Activated CD4-positive, alpha-beta T cell treated with anti-CD3 and anti-CD28 coated beads, Interleukin-2, amount 50 U/mL, for 16 hours (primary cell): ENCODE results near the gene CABP4.
A peak's percentile ranks its signal among the peaks of the same experiment; 100 is the strongest.
"Not testable (repeated sequence)": the region's sequence is repeated elsewhere in the genome, so short reads cannot be mapped to it uniquely, and the experiment has no call there.

ENCODE experiments used
- DNase-seq: peaks from one replicate; pipeline ENCODE4 v3.0.0-alpha.2; 2020

The CABP4 gene

DNA sequence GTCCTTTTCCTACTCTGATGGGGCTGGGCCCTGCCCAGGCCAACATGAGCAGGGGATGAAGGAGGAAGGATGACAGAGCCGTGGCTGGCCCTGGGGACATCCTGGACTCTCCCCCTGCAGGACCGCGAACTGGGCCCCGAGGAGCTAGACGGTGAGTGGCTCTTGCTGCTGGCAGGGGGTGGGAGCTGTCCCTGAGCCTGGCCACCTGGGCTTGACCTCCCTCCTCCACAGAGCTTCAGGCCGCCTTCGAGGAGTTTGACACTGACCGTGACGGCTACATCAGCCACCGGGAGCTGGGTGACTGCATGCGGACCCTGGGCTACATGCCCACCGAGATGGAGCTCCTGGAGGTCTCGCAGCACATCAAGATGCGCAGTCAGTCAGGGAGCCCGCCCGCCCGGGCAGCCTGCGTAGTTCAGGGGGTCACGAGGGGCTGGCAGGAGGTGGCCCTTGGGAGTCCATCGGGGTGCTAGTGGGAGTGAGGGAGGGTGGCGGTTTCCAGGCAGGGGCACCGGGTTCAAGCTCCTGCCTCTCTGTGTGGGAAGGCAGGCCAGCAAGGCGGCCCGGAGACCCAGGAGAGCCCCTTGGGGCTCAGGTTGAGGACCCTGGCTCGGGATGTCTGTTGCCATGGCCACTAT is 1.0 kb downstream of the CABP4 start:
- no peak for DNase-seq

DNA sequence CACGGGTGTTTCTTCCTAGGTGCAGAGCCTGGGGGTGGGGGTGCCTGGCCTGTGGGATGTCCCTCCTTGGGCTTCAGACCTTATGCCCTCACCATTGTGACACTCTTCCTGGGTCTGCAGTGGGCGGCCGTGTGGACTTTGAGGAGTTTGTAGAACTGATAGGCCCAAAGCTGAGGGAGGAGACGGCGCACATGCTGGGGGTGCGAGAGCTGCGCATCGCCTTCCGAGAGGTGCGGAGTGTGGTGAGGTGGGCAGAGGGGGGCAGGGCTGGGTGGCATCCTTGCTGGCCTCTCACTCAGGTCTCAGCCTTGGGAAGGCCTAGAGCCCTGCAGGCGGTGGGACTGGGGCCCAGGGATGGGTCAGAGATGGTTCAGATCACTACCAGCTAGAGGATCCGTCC is 2.3 kb downstream of the CABP4 start:
- no peak for DNase-seq

DNA sequence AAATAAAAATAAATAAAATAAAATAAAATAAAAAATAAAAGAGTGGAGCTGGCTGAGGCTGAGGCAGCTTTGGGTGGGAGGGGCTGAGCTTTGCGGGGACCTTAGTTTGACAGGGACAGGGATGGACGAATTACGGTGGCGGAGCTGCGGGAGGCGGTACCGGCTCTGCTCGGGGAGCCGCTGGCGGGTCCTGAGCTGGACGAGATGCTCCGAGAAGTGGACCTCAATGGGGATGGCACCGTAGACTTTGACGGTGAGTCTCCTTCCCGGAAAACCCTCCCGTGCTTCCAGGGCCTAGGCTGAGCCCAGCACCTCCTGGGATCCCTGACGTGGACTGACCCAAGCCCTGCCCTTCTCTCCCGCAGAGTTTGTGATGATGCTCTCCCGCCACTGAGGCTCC is 3.1 kb downstream of the CABP4 start:
- DNase-seq = no peak

DNA sequence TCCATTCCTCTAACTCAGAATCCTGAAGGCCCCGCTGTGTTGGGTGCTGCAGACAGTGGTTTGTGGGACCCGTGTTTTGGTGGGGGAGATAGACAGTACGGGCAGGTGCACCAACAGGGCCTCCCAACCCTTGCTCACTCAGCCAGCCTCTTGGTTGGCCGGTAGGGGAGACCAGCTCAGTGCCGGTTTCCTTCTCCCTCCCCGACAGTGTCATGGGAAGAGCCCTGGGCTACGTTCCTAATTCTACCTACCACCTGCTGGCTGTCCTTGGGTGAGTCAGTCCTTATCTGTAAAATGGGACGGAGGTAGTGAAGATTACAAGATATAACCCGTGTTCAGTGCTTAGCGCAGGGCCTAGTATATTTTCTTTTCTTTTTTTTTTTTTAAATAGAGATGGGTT is 8.0 kb downstream of the CABP4 start:
- no peak for DNase-seq

DNA sequence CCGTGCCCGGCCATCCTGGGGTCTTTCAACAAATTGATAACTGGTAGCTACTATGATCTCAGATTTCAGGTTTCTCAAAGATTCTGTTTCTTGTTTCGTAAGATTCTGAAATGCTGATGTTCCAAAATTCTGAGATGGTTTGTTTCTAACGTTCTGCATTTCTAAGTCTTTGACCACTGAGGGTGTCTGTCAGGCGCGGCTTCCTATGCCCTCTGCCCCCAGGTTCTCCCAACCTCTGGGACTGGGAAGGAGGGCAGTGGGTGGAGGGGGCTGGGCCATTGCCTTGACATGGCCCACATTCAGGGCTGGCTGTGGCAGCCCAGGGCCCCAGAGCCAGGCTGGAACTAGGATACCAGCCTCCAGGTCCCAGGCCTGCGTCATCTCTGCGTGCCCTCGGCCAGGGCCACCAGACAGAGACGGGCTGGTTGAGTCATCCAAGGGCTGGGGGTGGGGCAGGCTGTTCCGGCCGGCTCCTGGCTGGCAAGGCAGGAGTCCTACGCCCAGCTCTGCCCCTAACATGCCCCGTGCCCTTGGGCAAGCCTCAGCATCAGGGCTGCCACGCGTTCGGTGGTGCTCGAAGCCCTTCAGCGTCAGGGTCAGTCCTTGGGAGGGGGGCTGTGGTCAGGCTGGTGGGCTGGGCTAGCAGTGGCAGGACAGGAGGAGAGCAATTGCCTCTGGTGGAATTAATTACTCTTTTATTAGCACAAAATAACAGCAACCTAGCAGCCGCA is 8.7 kb downstream of the CABP4 start:
- no peak for DNase-seq

DNA sequence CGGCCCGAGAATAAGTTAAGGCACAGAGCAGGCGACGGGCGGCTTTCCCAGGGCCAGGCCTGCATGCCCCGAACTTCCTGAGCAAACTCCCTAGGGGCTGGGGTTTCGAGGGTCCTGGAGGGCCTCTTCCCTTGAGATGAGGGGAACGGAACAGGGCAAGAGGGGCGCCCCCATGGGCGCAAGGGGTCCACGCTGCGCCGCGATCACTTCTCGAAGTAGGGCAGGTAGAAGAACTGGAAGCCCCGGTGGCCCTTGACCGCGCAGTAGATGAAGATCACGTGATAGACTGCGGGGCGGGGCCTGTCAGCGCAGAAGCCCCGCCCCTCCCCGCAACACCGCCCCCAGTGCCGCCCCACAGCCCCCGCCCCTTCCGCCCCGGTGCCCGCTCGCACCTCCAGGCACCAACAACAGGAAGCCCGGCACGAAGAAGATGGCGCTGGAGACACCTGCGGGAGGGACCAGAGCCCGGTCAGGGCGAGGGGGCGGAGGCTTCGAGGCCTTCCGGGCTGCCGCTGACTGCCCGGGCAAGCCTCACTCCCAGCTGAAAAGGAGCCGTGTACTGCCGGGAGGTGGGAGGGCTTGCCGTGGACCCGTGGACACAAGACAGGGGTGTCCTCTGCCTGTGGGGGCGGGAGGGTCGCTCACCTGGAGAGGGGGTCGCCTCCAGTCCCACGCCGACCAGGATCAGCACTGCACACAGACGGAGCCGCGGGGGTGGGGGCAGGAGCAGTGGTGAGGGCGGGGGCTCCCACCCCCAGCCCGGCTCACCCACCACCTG is 9.4 kb downstream of the CABP4 start:
- DNase-seq = peak; percentile 96

DNA sequence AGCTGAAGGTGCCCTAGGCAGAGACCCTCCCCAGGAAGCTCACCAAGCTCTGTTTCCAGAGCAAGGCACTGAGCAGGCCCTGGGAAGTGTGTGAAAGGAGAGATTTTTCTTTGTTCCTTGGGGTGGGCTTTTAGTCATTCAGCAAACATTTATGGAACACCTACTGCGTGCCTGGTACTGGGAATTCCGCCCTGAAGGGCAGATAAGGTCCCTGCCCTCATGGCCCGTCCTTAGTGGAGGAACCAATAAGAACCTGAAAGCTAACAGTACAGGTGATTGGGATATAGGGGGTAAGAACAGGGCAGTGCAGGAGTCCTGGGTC is 10.0 kb downstream of the CABP4 start:
- no peak for DNase-seq

DNA sequence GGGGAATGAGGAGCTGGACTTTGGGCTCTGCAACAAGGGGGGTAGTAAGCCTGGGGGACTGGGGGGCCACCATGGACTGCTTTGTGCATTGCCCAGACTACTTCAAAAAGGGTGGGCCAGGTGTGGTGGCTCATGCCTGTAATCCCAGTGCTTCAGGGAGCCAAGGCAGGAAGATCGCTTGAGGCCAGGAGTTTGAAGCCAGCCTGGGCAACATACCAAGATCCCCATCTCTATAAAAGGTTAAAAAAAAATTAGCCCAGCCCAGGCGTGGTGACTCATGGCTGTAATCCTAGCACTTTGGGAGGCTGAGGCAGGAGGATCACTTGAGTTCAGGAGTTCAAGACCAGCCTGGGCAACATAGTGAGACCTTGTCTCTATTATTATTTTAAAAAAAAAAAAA is 10.4 kb downstream of the CABP4 start:
- not testable (repeated sequence) for DNase-seq

DNA sequence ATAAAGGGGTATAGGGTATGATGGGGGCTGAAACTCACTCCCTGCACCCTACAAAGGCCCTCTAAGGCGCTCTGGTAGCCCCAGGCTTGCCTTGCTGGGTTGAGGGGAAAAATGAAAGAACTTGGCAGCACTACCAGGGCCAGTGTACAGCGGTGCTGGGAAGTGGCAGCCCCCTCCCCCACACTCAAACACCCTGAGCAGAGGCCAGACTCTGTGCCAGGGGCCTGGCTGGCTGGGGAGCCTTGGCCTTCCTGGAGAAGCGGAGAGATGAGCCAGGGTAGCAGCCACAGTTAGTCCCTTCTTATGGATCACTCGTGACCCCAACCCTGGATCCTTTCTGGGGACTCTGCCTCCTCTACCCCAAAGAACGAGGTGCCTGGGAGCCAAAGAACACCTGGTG is 11.2 kb downstream of the CABP4 start:
- DNase-seq = no peak

DNA sequence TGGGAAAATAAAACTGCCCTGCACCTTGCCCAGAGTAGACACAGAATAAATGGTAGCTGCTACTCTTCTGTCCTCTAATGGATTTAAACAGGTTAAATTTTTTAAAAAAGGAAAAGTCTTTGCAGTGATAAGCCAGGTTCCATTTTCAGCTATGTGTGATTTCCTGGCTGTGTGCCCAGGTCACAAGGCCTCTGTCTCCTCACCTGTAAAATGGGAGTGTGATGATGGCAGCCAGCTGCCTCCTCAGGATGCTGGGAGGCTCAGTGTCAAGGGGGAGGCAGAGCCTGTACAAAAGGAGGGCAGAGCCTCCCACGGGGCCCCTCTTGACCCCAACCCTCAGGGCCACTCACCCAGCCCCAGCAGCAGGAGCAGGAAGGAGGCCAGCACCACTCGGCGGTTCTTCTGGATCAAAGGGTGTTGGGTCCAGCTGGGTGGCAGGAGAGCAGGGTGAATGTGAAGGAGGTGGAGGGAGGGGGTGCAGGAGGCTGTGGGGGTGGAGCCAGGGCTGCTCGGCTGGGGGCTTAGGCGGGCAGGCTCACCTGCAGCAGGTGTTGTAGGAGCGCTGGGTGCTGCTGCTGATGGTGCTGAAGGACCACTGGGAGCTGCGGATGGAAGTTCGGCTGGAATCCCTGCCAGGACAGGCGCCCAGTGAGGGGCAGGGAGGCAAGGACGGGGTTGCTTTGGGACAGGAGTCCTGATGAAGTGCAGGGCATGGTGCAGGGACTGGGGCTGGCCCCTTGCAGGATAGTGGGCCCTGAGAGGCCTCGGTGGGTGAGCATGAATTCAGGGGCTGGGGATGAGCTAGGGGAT is 12.0 kb downstream of the CABP4 start:
- DNase-seq = no peak

DNA sequence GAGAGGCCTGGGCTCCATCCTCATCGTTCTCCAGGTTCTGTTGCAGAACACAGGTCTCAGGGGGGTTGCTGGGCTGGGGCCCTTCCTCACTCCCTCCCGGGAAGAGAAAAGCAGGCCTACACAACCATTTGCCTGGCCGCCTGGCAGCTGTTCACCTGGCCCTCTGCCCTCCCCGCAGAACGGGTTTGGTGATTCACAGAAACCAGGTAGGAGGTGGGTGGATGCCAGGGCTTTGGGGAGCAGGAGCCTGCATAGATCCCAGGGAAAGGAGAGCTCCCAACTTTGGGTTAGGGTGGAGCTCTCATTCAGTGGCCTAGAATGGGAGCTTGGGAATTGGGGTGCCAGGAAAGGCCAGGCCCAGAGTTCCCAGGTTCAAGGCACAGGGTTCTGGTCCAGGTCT is 12.9 kb downstream of the CABP4 start:
- no peak for DNase-seq

DNA sequence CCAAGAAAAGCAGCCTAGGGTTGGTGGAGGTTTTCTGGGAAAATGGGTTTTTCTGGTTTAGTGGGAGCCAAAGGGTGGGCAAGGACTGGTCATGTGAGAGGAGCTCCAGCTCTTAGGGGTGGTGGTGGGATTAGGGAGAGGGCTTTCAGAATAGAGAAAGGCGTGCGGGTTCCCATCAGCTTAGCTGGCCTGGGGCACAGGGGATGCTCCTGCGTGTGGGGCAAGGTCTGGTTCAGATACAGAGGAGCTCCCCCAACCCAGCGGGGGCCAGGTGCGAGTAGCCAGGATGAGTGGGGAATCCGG is 13.3 kb downstream of the CABP4 start:
- DNase-seq = no peak

DNA sequence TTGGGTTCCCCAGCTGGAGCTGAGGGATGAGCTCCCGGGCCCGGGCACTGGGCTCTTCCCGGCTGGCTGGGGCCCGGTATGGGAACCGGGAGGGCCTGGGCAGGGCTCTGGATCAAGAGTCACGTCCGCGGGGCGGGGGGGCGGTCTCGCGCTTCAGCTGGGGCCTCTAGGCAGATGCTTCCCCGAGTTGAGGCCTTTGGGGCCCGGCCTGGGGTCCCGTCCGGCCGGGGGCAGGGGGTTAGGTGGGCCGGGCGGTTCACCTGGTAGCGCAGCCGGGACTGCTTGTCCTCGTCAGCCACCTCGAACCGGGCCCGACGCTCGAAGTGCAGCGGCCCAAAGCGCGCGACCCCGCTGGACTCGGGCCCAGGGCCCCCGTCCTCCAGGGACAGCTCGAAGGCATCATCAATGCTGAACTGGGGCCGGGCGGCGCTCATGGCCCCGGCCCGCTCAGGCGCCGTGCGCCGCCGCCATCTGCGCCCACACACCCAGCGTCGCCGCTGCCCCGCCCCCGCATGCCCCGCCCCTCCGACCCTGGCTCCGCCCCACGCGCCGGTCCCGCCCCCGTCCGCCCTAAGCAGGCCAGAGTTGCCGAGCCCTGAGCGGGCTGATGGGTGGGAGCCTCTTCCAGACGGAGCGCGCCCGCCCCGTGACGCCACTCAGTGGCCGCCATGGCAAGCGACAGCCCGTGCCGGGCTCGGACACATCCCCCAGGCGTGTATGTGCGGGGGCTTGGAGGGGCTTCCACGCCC is 13.8 kb downstream of the CABP4 start, which contains the start of gene TMEM134:
Gene TMEM134, minus strand, starts transcription at position 493 of the 749 bp plus-strand sequence. Its CDS starts 59 bp downstream, at position 434.
- DNase-seq = peak; percentile 95

DNA sequence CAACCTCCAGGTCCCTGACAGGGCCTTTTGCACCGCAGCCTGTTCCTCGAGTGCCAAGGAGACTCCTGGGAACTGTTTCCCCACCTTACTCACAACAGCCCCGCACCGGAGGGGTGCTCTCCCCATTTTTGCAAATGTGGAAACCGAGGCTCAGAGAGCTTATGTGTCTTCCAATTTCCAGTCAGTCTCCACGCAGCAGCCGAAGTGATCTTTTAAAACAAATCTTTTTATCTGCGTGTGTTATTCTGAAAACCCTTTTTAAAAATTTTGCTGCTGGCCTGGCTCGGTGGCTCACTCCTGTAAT is 14.3 kb downstream of the CABP4 start:
- no peak for DNase-seq

DNA sequence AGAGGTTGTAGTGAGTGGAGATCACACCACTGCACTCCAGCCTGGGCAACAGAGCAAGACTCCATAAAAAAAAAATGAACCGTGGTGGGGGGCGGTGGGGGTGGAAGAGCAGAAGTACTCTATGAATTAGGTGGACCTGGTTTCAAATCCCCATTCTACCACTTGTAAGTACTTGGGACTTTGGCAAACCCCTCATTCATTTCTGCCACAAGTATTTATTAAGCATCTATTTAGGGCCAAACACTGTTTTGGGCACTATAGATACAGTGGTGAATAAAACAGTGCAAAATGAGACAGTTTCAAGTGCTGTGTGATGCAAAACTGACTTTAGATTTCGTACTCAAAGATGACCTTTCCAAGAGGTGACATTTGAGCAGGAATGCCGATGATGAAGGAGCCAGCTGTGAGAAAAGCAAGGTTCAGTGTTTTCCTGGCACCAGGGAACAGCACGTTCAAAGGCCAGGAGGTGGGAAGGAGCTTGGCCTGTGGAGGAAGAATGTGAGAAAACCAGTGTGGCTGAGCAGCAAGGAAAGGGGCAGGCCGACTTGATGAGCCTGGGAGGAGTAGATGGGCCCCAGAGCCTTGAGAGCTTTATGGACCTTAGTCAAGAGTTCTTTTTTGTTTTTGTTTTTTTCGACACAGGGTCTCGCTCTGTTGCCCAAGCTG is 15.3 kb downstream of the CABP4 start:
- DNase-seq = no peak

DNA sequence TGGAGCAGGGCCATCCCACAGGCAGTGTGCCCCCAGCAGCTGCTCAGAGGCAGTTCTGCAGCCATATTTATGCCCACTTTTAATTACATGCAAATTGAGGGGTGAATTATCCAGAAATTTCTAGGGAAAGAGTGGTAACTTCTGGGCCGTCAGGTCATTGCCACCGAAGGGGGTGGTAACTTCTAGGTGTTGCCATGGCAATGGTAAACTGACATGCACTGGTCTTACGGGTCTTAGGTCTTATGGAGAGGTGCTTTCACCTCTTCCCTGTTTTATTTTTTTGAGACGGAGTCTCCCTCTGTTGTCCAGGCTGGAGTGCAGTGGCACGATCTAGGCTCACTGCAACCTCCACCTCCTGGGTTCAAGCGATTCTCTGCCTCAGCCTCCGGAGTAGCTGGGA is 17.7 kb downstream of the CABP4 start:
- DNase-seq = no peak

DNA sequence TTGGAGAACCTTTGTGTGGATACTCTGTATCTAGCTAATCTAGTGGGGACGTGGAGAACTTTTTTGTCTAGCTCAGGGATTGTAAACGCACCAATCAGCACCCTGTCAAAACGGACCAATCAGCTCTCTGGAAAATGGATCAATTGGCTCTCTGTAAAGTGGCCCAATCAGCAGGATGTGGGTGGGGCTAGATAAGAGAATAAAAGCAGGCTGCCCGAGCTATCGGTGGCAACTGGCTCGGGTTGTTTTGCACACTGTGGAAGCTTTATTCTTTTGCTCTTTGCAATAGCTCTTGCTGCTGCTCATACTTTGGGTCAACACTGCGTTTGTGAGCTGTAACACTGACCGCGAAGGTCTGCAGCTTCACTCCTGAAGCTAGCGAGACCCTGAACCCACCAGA is 21.5 kb downstream of the CABP4 start:
- not testable (repeated sequence) for DNase-seq

DNA sequence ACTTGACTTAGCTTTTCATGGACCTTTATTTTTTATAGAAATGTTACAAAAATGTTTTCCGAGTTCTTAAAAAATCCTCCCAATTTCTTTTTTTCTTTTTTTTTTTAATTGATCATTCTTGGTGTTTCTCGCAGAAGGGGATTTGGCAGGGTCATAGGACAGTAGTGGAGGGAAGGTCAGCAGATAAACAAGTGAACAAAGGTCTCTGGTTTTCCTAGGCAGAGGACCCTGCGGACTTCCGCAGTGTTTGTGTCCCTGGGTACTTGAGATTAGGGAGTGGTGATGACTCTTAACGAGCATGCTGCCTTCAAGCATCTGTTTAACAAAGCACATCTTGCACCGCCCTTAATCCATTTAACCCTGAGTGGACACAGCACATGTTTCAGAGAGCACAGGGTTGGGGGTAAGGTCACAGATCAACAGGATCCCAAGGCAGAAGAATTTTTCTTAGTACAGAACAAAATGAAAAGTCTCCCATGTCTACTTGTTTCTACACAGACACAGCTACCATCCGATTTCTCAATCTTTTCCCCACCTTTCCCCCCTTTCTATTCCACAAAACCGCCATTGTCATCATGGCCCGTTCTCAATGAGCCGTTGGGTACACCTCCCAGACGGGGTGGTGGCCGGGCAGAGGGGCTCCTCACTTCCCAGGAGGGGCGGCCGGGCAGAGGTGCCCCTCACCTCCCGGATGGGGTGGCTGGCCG is 22.3 kb downstream of the CABP4 start:
- DNase-seq = not testable (repeated sequence)

DNA sequence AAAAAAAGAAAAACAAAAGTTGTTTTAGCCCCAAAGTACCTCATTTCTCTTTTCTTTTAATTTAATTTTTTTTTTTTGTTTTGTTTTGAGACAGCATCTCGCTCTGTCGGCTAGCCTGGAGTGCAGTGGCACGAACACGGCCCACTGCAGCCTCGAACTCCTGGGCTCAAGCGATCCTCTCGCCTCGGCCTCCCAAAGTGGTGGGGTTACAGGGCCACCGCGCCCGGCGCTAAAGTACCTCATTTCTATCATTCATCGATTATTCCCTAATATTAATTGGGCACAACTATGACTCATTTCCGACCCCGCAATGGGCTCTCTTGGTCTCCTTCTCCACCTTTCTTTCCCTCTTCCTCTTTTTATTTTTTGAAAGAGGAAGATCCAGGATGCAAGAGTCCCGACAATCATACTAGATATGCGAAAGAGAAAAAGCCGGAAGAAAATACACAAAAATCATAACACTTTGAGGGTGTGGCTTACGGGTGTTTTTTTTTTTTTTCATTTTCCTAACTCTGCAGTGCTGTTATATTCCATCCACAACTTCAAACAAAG is 27.2 kb downstream of the CABP4 start:
- DNase-seq = no peak

DNA sequence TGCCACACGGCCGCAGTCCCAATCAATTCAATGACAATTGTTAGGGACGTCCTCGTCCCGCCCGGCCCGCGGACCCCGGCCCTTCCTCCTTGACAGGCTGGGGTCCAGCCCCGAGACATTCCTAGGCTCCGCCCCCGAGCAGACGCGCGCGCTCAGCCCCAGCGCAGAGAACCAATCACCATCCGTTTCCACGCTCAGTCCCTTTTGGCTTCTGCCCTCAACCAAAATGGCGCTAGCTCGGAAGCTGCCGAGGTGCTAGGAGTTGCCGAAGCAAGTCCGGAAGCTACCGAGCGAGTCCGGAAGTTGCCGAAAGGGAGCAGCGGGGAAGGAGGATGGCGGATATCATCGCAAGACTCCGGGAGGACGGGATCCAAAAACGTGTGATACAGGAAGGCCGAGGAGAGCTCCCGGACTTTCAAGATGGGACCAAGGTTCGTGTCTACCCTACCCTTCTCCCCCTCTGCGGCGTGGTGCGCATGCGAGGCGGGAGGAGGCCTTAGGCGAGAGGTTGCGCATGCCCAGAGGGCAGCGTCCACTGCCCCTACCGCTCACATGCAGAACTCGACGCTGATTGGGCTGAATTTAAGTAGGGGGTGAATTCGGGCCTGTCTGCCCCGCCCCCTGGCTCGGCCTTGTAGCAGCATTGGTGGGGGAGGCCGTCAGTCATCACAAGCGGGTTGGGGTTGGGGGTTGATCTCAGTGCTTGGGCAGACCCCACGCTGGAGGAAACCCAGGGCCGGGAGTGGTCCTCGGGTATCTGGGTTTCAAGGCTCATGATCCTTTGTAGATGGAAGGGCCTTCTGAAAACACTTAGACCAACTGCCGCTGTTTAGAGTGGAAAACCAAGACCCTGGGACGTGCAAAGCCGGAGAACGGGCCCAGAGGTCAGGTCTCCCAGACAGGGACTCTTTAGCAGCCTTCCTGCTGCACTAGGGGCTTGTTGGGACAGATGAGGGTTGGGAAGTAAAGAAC is 28.0 kb downstream of the CABP4 start, which contains the start of gene AIP:
Gene AIP, plus strand, starts transcription at position 200 of the 972 bp plus-strand sequence. Its CDS starts 133 bp downstream, at position 333.
- DNase-seq = peak; percentile 99
